ENCODE data around the gene AZIN2. TPM values are rescaled to one million over a fixed set of nuclear protein-coding genes. Genes with fewer than 3 reads are reported as not detected.
"Not testable (repeated sequence)": the region's sequence is repeated elsewhere in the genome, so short reads cannot be mapped to it uniquely, and the experiment has no call there.

AZIN2 gene
- total RNA-seq, 1 experiment from 2014 or later: 2.4 TPM

- no peaks in the 10 kb centered on the region for H3K27me3 ChIP-seq (ENCODE audit: control insufficient read depth, insufficient read depth, low read length)
- no peak overlapping the region for H3K4me3 ChIP-seq (ENCODE audit: low read depth in 2 of 2, low read length in 2 of 2)
- POLR2A ChIA-PET: no interaction called here
- H3K27ac ChIP-seq (ENCODE audit: low read length): no peak overlapping the region
- intact Hi-C loops (cut with micrococcal nuclease; ENCODE audit: unreplicated experiment) (no loop called here), in situ Hi-C loops (cut with HindIII; ENCODE audit: low pct_unique_long_range_greater_than_20kb, low sequenced_read_pairs) (no loop called here)
- no peaks in the 10 kb centered on the region for H3K9me3 ChIP-seq (ENCODE audit: control insufficient read depth, insufficient read depth, low read depth, low read length)
- CTCF ChIA-PET: no interaction called here
- TF ChIP-seq TCF7L2 (IDR thresholded peaks at IDR 0.05; ENCODE audit: low read depth, low read length): no peak
- TF ChIP-seq SIN3A (IDR thresholded peaks at IDR 0.05; ENCODE audit: borderline replicate concordance, insufficient read depth, low read depth, low read length): no peak
- no peak for TF ChIP-seq CTCF (IDR thresholded peaks at IDR 0.05)
- TF ChIP-seq POLR2AphosphoS5 (IDR thresholded peaks at IDR 0.05; ENCODE audit: low read depth, low read length): no peak
- TF ChIP-seq REST (IDR thresholded peaks at IDR 0.05; ENCODE audit: insufficient read depth in 1 of 2, low read depth in 2 of 2, low read length in 1 of 2): no peak
- H3K36me3 ChIP-seq (ENCODE audit: control insufficient read depth, insufficient read depth, low read length): peaks cover 2% of the 10 kb centered on the region; the same call in 1 of the 2 replicates
- no peak for ATAC-seq
- DNase-seq (ENCODE audit: low read depth, low spot score): no peak
- BruUV-seq (replicated peaks): no TSS peak
- H3K4me1 ChIP-seq (ENCODE audit: control insufficient read depth, insufficient read depth, low read length): peaks cover 8% of the 10 kb centered on the region
Measured at GRCh38 chr1:33123266-33123665, 42.3 kb downstream of the AZIN2 start.

GRCh38 chr1:33124647-33125046 is 43.7 kb downstream of the AZIN2 start:
- in situ Hi-C loops (cut with HindIII; ENCODE audit: low pct_unique_long_range_greater_than_20kb, low sequenced_read_pairs); H3K4me1 ChIP-seq (ENCODE audit: control insufficient read depth, insufficient read depth, low read length); DNase-seq (ENCODE audit: low read depth, low spot score); H3K9me3 ChIP-seq (ENCODE audit: control insufficient read depth, insufficient read depth, low read depth, low read length); BruUV-seq (replicated peaks); ATAC-seq; H3K4me3 ChIP-seq (ENCODE audit: low read depth in 2 of 2, low read length in 2 of 2); H3K27me3 ChIP-seq (ENCODE audit: control insufficient read depth, insufficient read depth, low read length); CTCF ChIA-PET; H3K27ac ChIP-seq (ENCODE audit: low read length); H3K36me3 ChIP-seq (ENCODE audit: control insufficient read depth, insufficient read depth, low read length); POLR2A ChIA-PET; intact Hi-C loops (cut with micrococcal nuclease; ENCODE audit: unreplicated experiment): not testable (repeated sequence)

GRCh38 chr1:33126411-33127000 is 45.6 kb downstream of the AZIN2 start:
- CTCF ChIA-PET: interaction anchor here (0.8 to 1.7 kb wide), 5 partner anchors 11 to 169 kb away, joined by 3 to 8 read pairs (median 4); partner anchors contain the start of gene TRIM62
- H3K27me3 ChIP-seq (ENCODE audit: control insufficient read depth, insufficient read depth, low read length): no peaks in the 10 kb centered on the region
- H3K4me1 ChIP-seq (ENCODE audit: control insufficient read depth, insufficient read depth, low read length): peaks cover 11% of the 10 kb centered on the region; the same call in 1 of the 2 replicates
- H3K9me3 ChIP-seq (ENCODE audit: control insufficient read depth, insufficient read depth, low read depth, low read length): no peaks in the 10 kb centered on the region
- TF ChIP-seq CTCF (IDR thresholded peaks at IDR 0.05) (no peak), REST (IDR thresholded peaks at IDR 0.05; ENCODE audit: insufficient read depth in 1 of 2, low read depth in 2 of 2, low read length in 1 of 2) (no peak), TCF7L2 (IDR thresholded peaks at IDR 0.05; ENCODE audit: low read depth, low read length) (no peak), POLR2AphosphoS5 (IDR thresholded peaks at IDR 0.05; ENCODE audit: low read depth, low read length) (no peak), SIN3A (IDR thresholded peaks at IDR 0.05; ENCODE audit: borderline replicate concordance, insufficient read depth, low read depth, low read length) (no peak)
- POLR2A ChIA-PET: no interaction called here
- ATAC-seq (no peak), DNase-seq (ENCODE audit: low read depth, low spot score) (no peak)
- peak overlapping the region; percentile 99 for H3K27ac ChIP-seq (ENCODE audit: low read length)
- in situ Hi-C loops (cut with HindIII; ENCODE audit: low pct_unique_long_range_greater_than_20kb, low sequenced_read_pairs): no loop called here
- H3K4me3 ChIP-seq (ENCODE audit: low read depth in 2 of 2, low read length in 2 of 2): peak overlapping the region; percentile 87 to 96
- intact Hi-C loops (cut with micrococcal nuclease; ENCODE audit: unreplicated experiment): no loop called here
- BruUV-seq (replicated peaks): TSS peak; percentile 92
- peaks cover 2% of the 10 kb centered on the region; the same call in 1 of the 2 replicates for H3K36me3 ChIP-seq (ENCODE audit: control insufficient read depth, insufficient read depth, low read length)

Data from Panc1 (cell line).